GM06990 (cell line): Measurements from ENCODE around the gene CCDC179.

Experiments
- DNase-seq: peaks from one replicate; pipeline ENCODE4 v3.0.0-alpha.2; 2011; ENCODE audit not compliant: insufficient read length; ENCODE audit errors: extremely low read depth
- H3K27me3 ChIP-seq: replicated peaks from 2 replicates; pipeline ENCODE4 v1.6.0; 2011; ENCODE audit warnings: low read length; ENCODE audit not compliant: control insufficient read depth, insufficient read depth
- H3K36me3 ChIP-seq: 2 replicates; pipeline ENCODE4 v1.5.1; 2011; ENCODE audit warnings: low read length; ENCODE audit not compliant: control insufficient read depth, insufficient read depth
- H3K4me3 ChIP-seq: replicated peaks from 2 replicates; pipeline ENCODE4 v1.5.1; 2011; ENCODE audit warnings: low read depth, mild to moderate bottlenecking, control low read depth, low read length
- CTCF ChIP-seq: IDR thresholded peaks from 2 replicates; pipeline ENCODE4 v1.5.1; 2011; ENCODE audit warnings: low read length, control low read depth, mild to moderate bottlenecking, inconsistent platforms; ENCODE audit not compliant: insufficient read depth, poor library complexity, severe bottlenecking

CCDC179 gene

GRCh38 chr11:22860241-22860640 is at the start of gene CCDC179:
Gene CCDC179 (minus strand): TSS chr11:22860474. CDS start chr11:22860421, 53 bp downstream.
- Histone ChIP-seq H3K36me3 (no peaks in the 10 kb centered on the region), H3K4me3 (no peak within 1 kb of the TSS), H3K27me3 (no peaks in the 10 kb centered on the region)
- DNase-seq = no peak
- no peak for TF ChIP-seq CTCF

- no peaks in the 10 kb centered on the region for H3K36me3 ChIP-seq
- no peak for TF ChIP-seq CTCF
- no peak for DNase-seq
- no peak overlapping the region for H3K4me3 ChIP-seq
- no peaks in the 10 kb centered on the region for H3K27me3 ChIP-seq
Measured at GRCh38 chr11:22903782-22904181, 43.5 kb upstream of the CCDC179 start.

- H3K36me3 ChIP-seq = no peaks in the 10 kb centered on the region
- no peaks in the 10 kb centered on the region; the same call in 1 of the 2 replicates for H3K27me3 ChIP-seq
- DNase-seq = no peak
- no peak for TF ChIP-seq CTCF
- no peak overlapping the region for H3K4me3 ChIP-seq
Measured at GRCh38 chr11:22901603-22902002, 41.3 kb upstream of the CCDC179 start.

GRCh38 chr11:22900764-22901486 is 40.7 kb upstream of the CCDC179 start:
- no peak for DNase-seq
- no peak for TF ChIP-seq CTCF
- no peaks in the 10 kb centered on the region; the same call in 1 of the 2 replicates for H3K27me3 ChIP-seq
- H3K4me3 ChIP-seq = no peak overlapping the region
- no peaks in the 10 kb centered on the region for H3K36me3 ChIP-seq

GRCh38 chr11:22898036-22898435 is 37.8 kb upstream of the CCDC179 start:
- Histone ChIP-seq H3K36me3 (no peaks in the 10 kb centered on the region), H3K4me3 (no peak overlapping the region), H3K27me3 (no peaks in the 10 kb centered on the region; the same call in 1 of the 2 replicates)
- DNase-seq = no peak
- no peak for TF ChIP-seq CTCF
